Left colon (tissue), 2 donors: ENCODE data around the gene OLFML2A. TPM values are rescaled to one million over a fixed set of nuclear protein-coding genes. Genes with fewer than 3 reads are reported as not detected.
"Not testable (repeated sequence)": the region's sequence is repeated elsewhere in the genome, so short reads cannot be mapped to it uniquely, and the experiment has no call there.

ENCODE experiments used
- ATAC-seq: fragments of 200-7000 bp; cut with Tn5 transposase; one replicate; pipeline ENCODE4 v1.9.1; 2020; ENCODE audit warnings: mild to moderate bottlenecking, moderate library complexity
- DNase-seq, 2 donors: peaks; one replicate each; pipeline ENCODE4 v3.0.0-alpha.2; 2020
- intact Hi-C, 2 donors: fragments of 100-400 bp; cut with DNase I in 1 of 2; cut with micrococcal nuclease in 1 of 2; formaldehyde crosslinking; loops; one replicate each; pipeline versions ENCODE4 v1.11.2 to v1.14.0; 2022; cut with DNase I, micrococcal nuclease
- total RNA-seq, 2 donors: library from RNA; stranded (reverse); fragmentation: NEBNext Ultra II Directional; extraction: Animal tissue kit (Norgen Biotek cat#: 25700); gene quantifications; one replicate each; pipeline ENCODE4 v1.2.1, GENCODE V29; 2021
- donor health status: DM: no; HTN: no; CAD: no.
- donor health status: DM: yes; HTN: yes; CAD: no.

Gene OLFML2A
- total RNA-seq, 2 donors from 2014 or later: 3.3 to 12.7 TPM

DNA sequence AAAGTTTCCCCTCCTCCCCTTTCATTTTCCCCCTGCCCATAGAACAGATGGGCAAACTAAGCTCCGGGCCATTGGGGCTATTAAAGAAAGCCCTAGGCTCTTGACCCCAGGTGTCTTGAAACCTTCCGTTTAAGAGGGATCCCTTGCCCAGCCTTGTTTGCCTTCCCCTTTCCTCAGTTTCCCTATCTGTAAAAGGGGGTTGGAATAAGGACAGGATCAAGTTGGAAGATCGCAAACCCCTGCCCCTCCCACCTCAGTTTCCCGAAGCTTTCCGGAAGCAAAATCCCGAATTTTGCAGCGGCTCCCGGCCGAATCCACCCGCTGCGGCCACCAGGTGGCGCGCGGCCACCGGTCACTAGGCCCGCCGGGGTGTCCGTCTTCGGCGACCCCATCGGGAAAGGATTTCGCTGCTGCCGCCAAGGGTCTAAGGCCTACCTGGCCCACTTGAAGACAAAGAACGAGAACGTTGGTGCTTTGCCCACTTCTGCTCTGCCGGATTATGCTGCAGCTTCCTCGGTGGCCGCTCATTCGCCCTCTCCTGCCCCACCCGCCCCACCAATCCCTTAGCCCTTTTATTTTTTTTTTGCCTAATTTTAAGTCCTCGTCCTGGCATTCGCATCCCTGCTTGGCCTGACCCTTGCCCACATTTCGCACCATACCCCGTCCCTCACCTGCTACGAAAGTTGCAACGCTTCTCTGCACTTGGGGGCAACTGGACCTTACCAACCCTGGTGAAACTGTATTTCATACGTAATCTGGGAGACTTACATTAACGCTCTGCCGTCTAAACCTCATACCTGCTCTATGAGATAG, 4.9 kb upstream of the OLFML2A start:
- ATAC-seq (peak; percentile 17), DNase-seq (peak; percentile 56 to 75)
- intact Hi-C loops: loop anchor here in 1 of 2 donors (5.0 kb wide), 1 partner anchor 80 kb away; the partner anchor contains the start of gene WDR38

- not testable (repeated sequence) for ATAC-seq, DNase-seq
- intact Hi-C loops: loop anchor here in 1 of 2 donors (5.0 kb wide), 1 partner anchor 79 kb away; the partner anchor contains the start of gene WDR38
Measured at GRCh38 chr9:124772877-124773276, 4.1 kb upstream of the OLFML2A start.

GRCh38 chr9:124773473-124774128, 3.3 kb upstream of the OLFML2A start:
- DNase-seq (no peak), ATAC-seq (no peak)
- intact Hi-C loops: loop anchor here (2.0 to 5.0 kb wide), 2 partner anchors 79 kb away; partner anchors contain the start of gene WDR38 (in 2 of the 2)

- intact Hi-C loops: loop anchor here (2.0 to 5.0 kb wide), 2 partner anchors 78 kb away; partner anchors contain the start of gene WDR38 (in 2 of the 2)
- no peak for ATAC-seq
- DNase-seq: peak; percentile 70 to 90
Measured at GRCh38 chr9:124774129-124774978, 2.6 kb upstream of the OLFML2A start.

- DNase-seq: no peak
- intact Hi-C loops: no loop called here
- ATAC-seq: no peak
Measured at GRCh38 chr9:124776618-124776953, 347 bp upstream of the OLFML2A start.

GRCh38 chr9:124778575-124779367, 1.8 kb downstream of the OLFML2A start:
- intact Hi-C loops: no loop called here
- DNase-seq (no peak), ATAC-seq (no peak)

- no peak for DNase-seq
- ATAC-seq: no peak
- intact Hi-C loops: no loop called here
Measured at GRCh38 chr9:124779368-124780059, 2.6 kb downstream of the OLFML2A start.

- DNase-seq (no peak), ATAC-seq (no peak)
- intact Hi-C loops: no loop called here
Measured at GRCh38 chr9:124780060-124780756, 3.3 kb downstream of the OLFML2A start.

DNA sequence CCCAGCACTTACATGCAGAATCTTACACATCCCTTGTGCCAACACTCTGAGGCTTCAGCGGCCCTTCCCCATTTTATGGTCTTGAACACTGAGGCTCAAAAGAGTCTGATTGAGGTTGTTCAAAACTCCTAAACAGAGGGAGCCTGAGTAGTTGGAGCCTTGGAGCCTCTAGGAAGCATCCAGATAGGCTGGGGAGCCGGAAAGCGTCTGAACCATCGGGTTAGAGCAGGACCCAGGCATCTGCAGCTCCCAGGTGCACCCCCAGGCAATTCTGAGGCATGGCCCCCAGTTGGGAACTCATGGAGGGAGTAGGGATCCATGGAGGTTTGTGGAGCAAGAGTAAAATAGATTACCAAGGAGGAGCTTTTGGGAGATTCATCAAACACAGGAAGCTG, 3.8 kb downstream of the OLFML2A start:
- ATAC-seq (no peak), DNase-seq (no peak)
- intact Hi-C loops: no loop called here

DNA sequence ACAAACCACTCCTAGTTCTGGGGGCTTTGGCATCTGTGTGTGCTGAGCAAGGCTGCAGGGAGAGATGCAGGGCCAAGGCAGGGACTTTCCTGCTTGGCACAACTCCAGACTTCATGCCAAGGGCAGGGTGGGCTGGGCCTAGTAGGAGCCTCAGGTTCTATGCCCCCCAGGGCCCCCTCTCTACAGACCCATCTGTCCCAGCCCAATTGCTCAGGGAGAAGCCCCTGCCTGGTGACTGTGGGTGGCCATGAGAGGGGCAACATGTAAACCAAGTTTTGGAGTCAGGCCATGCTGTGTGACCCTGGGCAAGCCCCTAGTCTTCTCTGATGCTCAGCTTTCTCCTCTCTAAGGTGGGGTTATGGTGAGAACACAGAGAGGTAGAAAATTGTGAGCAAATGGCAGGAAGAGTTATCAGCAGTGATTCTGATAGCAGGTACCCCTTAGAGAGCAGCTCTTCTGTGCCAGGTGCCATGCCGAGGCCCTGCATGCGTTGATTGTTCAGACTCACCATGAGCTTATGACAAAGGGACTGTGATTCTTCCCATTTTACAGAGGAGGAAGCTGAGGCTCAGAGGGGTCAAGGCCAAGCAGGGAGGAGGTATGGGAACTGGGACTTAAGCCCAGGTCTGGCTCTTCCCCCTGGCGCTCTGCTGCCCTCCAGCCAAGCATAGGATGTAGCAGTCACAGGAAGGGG, 5.2 kb downstream of the OLFML2A start:
- intact Hi-C loops: no loop called here
- DNase-seq (no peak), ATAC-seq (no peak)

GRCh38 chr9:124782661-124783574, 6.0 kb downstream of the OLFML2A start:
- intact Hi-C loops: no loop called here
- no peak for ATAC-seq
- no peak for DNase-seq

GRCh38 chr9:124783830-124784229, 6.9 kb downstream of the OLFML2A start:
- DNase-seq (no peak), ATAC-seq (no peak)
- intact Hi-C loops: no loop called here

GRCh38 chr9:124784509-124784908, 7.6 kb downstream of the OLFML2A start:
- intact Hi-C loops: no loop called here
- DNase-seq: no peak
- no peak for ATAC-seq

- intact Hi-C loops: no loop called here
- DNase-seq: peak in 1 of 2 donors; percentile 15
- no peak for ATAC-seq
Measured at GRCh38 chr9:124786881-124787573, 10.1 kb downstream of the OLFML2A start.

GRCh38 chr9:124788542-124789217, 11.7 kb downstream of the OLFML2A start:
- DNase-seq (no peak), ATAC-seq (no peak)
- intact Hi-C loops: no loop called here
